Heart left ventricle (tissue), 13 donors: ENCODE data around the gene PRKX.

Experiments used
- CTCF ChIP-seq, 12 donors: fragments of 200-600 bp; sonication (generic) in 4 of 12; IDR thresholded peaks; one replicate each; pipeline versions ENCODE4 v1.5.0 to v1.8.0; 2018 to 2022; ENCODE audit warnings: antibody characterized with exemption in 12 of 12, mild to moderate bottlenecking in 5 of 12
- POLR2A ChIP-seq, 2 donors: fragments of 450-650 bp; IDR thresholded peaks; one replicate each; pipeline ENCODE4 v1.6.1; 2017; ENCODE audit warnings: antibody characterized with exemption in 2 of 2, mild to moderate bottlenecking in 2 of 2, moderate library complexity in 2 of 2
- donor health status: ischemic (EF 13 %, LVEDD 7.1; RV severe dilation, severe dysfunction).
- donor health status: DM: no; HTN: yes; CAD: no.
- donor health status: DM: no; HTN: no; CAD: no.
- donor health status: ischemic (EF 25% LVEDD 6.9; RV normal size, moderate dysfunction).
- donor health status: ischemic (EF 25% LVEDD 5.7; RV mildly dilated, moderate dysfunction).
- donor health status: ischemic (EF 35%, LVEDD 5.7; RV mildly dilated, moderate dysfunction).
- donor health status: nonischemic (EF 11% LVEDD 7.7; RV severe dilation, severe dysfunction).
- donor health status: DM: yes; HTN: yes; CAD: no.
- donor health status: PGD.
- donor health status: ischemic (EF 29% LVEDD 5.4; RV normal size, mild dysfunction).
- donor health status: nonischemic (EF 23%, LVEDD 6.1; RV moderate dilation, normal function).

DNA sequence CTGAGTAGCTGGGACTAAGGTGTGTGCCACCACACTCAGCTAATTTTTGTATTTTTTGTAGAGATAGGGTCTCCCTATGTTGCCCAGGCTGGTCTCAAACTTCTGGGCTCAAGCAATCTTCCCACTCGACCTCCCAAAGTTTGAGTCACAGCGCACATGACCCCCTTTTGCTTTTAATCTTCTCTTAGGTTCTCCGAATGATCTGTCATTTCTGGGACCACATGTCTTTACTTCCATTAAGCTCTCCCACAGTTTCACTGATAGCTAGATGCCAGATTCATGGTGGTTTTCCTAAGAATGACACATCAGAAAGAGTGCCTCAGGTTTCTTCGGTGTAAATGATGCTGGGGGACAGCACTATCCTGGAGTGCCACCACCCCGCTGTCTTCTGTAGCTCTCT, 17.9 kb downstream of the PRKX start:
- no peak for TF ChIP-seq CTCF (IDR thresholded peaks at IDR 0.05)
- no peak for TF ChIP-seq POLR2A (IDR thresholded peaks at IDR 0.05)
